Esophagus squamous epithelium (tissue), 5 donors: ENCODE data around the gene RIPK4. TPM values are rescaled to one million over a fixed set of nuclear protein-coding genes. Genes with fewer than 3 reads are reported as not detected.
A peak's percentile ranks its signal among the peaks of the same experiment; 100 is the strongest.

Source experiments
- DNase-seq: peaks from one replicate; lab custom pipeline; 2025; lab: John Stamatoyannopoulos, UW
- H3K27ac ChIP-seq, 4 donors: fragments of 200-600 bp; sonication (generic); one replicate each; pipeline ENCODE4 v1.5.1; 2016 to 2019; ENCODE audit warnings: mild to moderate bottlenecking in 1 of 4
- H3K27me3 ChIP-seq, 4 donors: fragments of 200-600 bp; sonication (generic); 1 replicate in 3 of 4; 2 replicates in 1 of 4; pipeline versions ENCODE4 v1.5.1 to v1.6.0; 2017 to 2021; ENCODE audit warnings: antibody characterized with exemption in 1 of 4
- H3K36me3 ChIP-seq, 3 donors: fragments of 200-600 bp; sonication (generic); one replicate each; pipeline ENCODE4 v1.5.1; 2016 to 2019
- H3K4me1 ChIP-seq, 3 donors: fragments of 200-600 bp; sonication (generic); one replicate each; pipeline ENCODE4 v1.5.1; 2017 to 2019
- H3K4me3 ChIP-seq, 4 donors: fragments of 200-600 bp; sonication (generic); 1 replicate in 3 of 4; 2 replicates in 1 of 4; pipeline ENCODE4 v1.5.1; 2016 to 2019; ENCODE audit warnings: mild to moderate bottlenecking in 2 of 4, moderate library complexity in 1 of 4
- H3K9me3 ChIP-seq, 3 donors: fragments of 200-600 bp; sonication (generic); one replicate each; pipeline ENCODE4 v1.5.1; 2016 to 2019
- POLR2A ChIP-seq, 4 donors: fragments of 450-650 bp; IDR thresholded peaks; one replicate each; pipeline ENCODE4 v1.6.1; 2017; ENCODE audit warnings: antibody characterized with exemption in 4 of 4, mild to moderate bottlenecking in 4 of 4, moderate library complexity in 3 of 4
- WGBS, 2 donors: methylation state at CpG; one replicate each; pipeline ENCODE4 v1.1.5; 2018; 5-methylcytosine and 5-hydroxymethylcytosine counted together
- intact Hi-C: fragments of 100-400 bp; cut with DNase I; formaldehyde crosslinking; loops from one replicate; pipeline ENCODE4 v1.15.0; 2022
- total RNA-seq, 4 donors: library from RNA; depleted of rRNA; stranded (reverse); fragments of >200 nt; gene quantifications; one replicate each; pipeline ENCODE4 v1.1.0, GENCODE V29; 2016
- TF ChIP-seq, protein P1 (sequence below), 6 experiments: fragments of 450-650 bp in 4 of 6; fragments of 200-600 bp in 2 of 6; sonication (generic) in 2 of 6; IDR thresholded peaks; one replicate each; pipeline ENCODE4 v1.5.1; 2016 to 2019; ENCODE audit warnings: antibody characterized with exemption in 6 of 6, mild to moderate bottlenecking in 4 of 6, moderate library complexity in 4 of 6
- donor health status: DM: yes; HTN: yes; CAD: no.

Gene RIPK4
- total RNA-seq, 4 donors from 2014 or later = 41.1 to 93.5 (median 68.8) TPM

DNA sequence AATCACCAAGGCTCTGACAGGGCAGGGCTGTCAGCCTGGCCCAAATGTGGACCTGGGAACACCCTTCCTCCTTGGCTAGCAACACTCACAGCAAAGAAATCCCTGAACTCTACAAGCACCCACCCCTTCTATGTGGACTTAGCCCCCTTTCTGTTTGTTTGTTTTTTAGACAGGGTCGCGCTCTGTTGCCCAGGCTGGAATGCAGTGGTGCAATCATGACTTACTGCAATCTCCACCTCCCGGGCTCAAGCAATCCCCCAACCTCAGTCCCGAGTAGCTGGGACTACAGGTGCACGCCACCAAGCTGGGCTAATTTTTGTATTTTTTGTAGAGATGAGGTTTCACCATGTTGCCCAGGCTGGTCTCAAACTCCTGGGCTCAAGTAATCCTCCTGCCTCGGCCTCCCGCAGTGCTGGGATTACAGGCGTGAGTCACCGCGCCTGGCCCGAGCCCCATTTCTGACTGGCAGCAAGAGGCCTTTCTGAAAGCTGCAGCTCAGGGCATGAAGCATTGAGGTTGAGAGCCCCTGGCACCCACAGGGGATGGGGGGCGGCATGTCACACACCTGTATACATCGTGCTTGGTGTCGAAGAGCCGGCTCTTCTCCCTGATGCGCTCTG is 16.2 kb downstream of the RIPK4 start:
- Histone ChIP-seq H3K36me3 (peaks cover 5 to 72% (median 9%) of the 10 kb centered on the region in 3 donors), H3K27me3 (peaks cover 0 to 3% (median 0%) of the 10 kb centered on the region in 4 donors), H3K4me3 (peak overlapping the region in 1 of 4 donors; percentile 16), H3K9me3 (no peaks in the 10 kb centered on the region), H3K4me1 (peaks cover 36 to 84% (median 54%) of the 10 kb centered on the region in 3 donors), H3K27ac (peak overlapping the region; percentile 72 to 94 (median 87))
- no peak for DNase-seq
- intact Hi-C loops = no loop called here
- TF ChIP-seq, protein P1, sequence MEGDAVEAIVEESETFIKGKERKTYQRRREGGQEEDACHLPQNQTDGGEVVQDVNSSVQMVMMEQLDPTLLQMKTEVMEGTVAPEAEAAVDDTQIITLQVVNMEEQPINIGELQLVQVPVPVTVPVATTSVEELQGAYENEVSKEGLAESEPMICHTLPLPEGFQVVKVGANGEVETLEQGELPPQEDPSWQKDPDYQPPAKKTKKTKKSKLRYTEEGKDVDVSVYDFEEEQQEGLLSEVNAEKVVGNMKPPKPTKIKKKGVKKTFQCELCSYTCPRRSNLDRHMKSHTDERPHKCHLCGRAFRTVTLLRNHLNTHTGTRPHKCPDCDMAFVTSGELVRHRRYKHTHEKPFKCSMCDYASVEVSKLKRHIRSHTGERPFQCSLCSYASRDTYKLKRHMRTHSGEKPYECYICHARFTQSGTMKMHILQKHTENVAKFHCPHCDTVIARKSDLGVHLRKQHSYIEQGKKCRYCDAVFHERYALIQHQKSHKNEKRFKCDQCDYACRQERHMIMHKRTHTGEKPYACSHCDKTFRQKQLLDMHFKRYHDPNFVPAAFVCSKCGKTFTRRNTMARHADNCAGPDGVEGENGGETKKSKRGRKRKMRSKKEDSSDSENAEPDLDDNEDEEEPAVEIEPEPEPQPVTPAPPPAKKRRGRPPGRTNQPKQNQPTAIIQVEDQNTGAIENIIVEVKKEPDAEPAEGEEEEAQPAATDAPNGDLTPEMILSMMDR (IDR thresholded peaks at IDR 0.05) = no peak
- TF ChIP-seq POLR2A (IDR thresholded peaks at IDR 0.05) = no peak
- whole genome bisulfite sequencing, 2 donors = 63 to 68% methylated on average over 5 to 10 of the region's 16 CpGs

DNA sequence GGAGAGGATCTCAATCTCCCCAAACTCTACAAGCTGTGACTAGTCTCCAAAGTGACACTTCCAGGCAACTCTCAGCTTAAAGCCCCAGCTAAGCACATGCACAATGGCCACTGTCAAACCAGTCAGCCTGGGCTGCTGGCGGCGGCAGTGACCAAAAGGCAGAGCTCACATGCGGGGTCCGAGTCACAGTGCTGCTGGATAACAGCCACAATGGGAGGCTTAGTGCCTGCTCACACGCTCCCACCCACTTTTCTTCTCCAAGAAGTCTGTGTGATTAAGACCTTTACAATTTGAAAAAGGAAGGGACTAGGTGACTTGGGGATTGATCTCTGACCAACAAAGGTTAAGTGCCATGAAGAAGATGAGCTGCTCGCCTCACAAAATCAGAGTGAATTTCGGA is 16.8 kb downstream of the RIPK4 start:
- 39 to 52% methylated on average over 5 to 7 of the region's 7 CpGs for WGBS, 2 donors
- H3K27me3 ChIP-seq = peaks cover 0 to 6% (median 0%) of the 10 kb centered on the region in 4 donors
- peak overlapping the region; percentile 72 to 94 (median 87) for H3K27ac ChIP-seq
- H3K4me3 ChIP-seq = no peak overlapping the region
- DNase-seq = no peak
- intact Hi-C loops = no loop called here
- TF ChIP-seq POLR2A (IDR thresholded peaks at IDR 0.05) = no peak
- TF ChIP-seq, protein P1 (IDR thresholded peaks at IDR 0.05) = no peak
- peaks cover 36 to 78% (median 50%) of the 10 kb centered on the region in 3 donors for H3K4me1 ChIP-seq
- H3K9me3 ChIP-seq = no peaks in the 10 kb centered on the region
- H3K36me3 ChIP-seq = peaks cover 9 to 72% (median 11%) of the 10 kb centered on the region in 3 donors

DNA sequence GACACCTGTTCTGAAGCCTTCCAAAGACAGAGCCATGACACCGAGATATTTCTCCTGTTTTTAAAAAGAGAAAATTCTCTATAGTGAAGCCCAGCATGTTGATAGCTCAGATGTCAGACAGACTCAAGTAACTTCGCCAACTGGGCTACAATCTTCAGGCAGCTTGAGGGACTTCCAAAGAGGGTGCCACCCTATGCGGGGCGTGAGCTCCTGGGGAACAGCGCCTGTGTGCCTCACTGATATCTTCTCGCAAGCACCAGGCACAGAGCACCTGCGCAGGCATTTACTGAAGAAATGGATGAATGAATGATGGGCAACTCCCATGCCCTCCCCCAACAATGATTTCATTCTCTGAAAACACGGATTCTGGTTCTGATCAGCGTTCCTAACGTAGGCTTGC is 17.6 kb downstream of the RIPK4 start:
- DNase-seq = no peak
- peaks cover 9 to 72% (median 11%) of the 10 kb centered on the region in 3 donors for H3K36me3 ChIP-seq
- TF ChIP-seq POLR2A (IDR thresholded peaks at IDR 0.05) = no peak
- TF ChIP-seq, protein P1 (IDR thresholded peaks at IDR 0.05) = no peak
- no peaks in the 10 kb centered on the region for H3K9me3 ChIP-seq
- peaks cover 32 to 77% (median 43%) of the 10 kb centered on the region in 3 donors for H3K4me1 ChIP-seq
- H3K4me3 ChIP-seq = no peak overlapping the region
- peaks cover 0 to 7% (median 0%) of the 10 kb centered on the region in 4 donors for H3K27me3 ChIP-seq
- peak overlapping the region in 3 of 4 donors; percentile 85 to 94 (median 89) for H3K27ac ChIP-seq
- intact Hi-C loops = no loop called here
- WGBS, 2 donors = 83 to 89% methylated on average over 5 to 10 of the region's 10 CpGs

- Histone ChIP-seq H3K36me3 (peaks cover 9 to 72% (median 11%) of the 10 kb centered on the region in 3 donors), H3K27ac (peak overlapping the region in 2 of 4 donors; percentile 89 to 94), H3K4me1 (peaks cover 21 to 77% (median 33%) of the 10 kb centered on the region in 3 donors), H3K9me3 (no peaks in the 10 kb centered on the region), H3K4me3 (no peak overlapping the region), H3K27me3 (peaks cover 0 to 10% (median 0%) of the 10 kb centered on the region in 4 donors)
- TF ChIP-seq, protein P1 (IDR thresholded peaks at IDR 0.05) = no peak
- no peak for TF ChIP-seq POLR2A (IDR thresholded peaks at IDR 0.05)
- intact Hi-C loops = no loop called here
- DNase-seq = no peak
- WGBS, 2 donors = 83 to 93% methylated on average over 17 to 19 of the region's 20 CpGs
These were observed 18.7 kb downstream of the RIPK4 start for GRCh38 chr21:41747943-41748738.

DNA sequence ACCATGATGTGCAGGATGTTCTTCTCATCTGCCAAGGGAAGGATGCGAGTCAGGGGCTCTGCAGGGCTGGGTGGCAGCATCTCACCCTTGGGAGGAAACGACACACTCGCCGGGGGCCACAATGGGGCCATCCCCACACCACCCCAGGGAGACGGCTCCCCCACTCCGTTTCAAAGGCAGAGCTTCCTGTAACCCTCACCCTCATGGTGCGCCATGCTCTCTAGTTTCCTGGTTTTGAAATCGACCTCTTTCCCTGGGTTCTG is 20.2 kb downstream of the RIPK4 start:
- H3K27me3 ChIP-seq = peaks cover 0 to 13% (median 0%) of the 10 kb centered on the region in 4 donors
- peak overlapping the region in 1 of 4 donors; percentile 21 for H3K27ac ChIP-seq
- peaks cover 11 to 65% (median 23%) of the 10 kb centered on the region in 3 donors for H3K4me1 ChIP-seq
- TF ChIP-seq, protein P1 (IDR thresholded peaks at IDR 0.05) = no peak
- no peak for TF ChIP-seq POLR2A (IDR thresholded peaks at IDR 0.05)
- H3K9me3 ChIP-seq = no peaks in the 10 kb centered on the region
- no peak overlapping the region for H3K4me3 ChIP-seq
- H3K36me3 ChIP-seq = peaks cover 9 to 87% (median 12%) of the 10 kb centered on the region in 3 donors
- intact Hi-C loops = no loop called here
- DNase-seq = no peak
- WGBS, 2 donors = 100% methylated on average over 1 of the region's 8 CpGs; no CpG with 5 or more reads in 1 of the 2 donors
